ENCODE results near the gene GALNT9.
A peak's percentile ranks its signal among the peaks of the same experiment; 100 is the strongest.

The GALNT9 gene

GRCh38 chr12:132327336-132328171 lies 1.8 kb downstream of the GALNT9 start:
- H2BK5ac ChIP-seq (ENCODE audit: low read length): no peak overlapping the region
- H4K91ac ChIP-seq (ENCODE audit: low read depth, low read length, poor library complexity): no peak overlapping the region
- no peak overlapping the region for H3K9ac ChIP-seq (ENCODE audit: low read depth, low read length, poor library complexity)
- no peak overlapping the region for H3K27ac ChIP-seq (replicated peaks; ENCODE audit: low read length)
- no peak overlapping the region for H2AK5ac ChIP-seq (ENCODE audit: low read depth, low read length)
- no CpG with 5 or more reads among the region's 32 CpGs for WGBS, 2 donors (ENCODE audit: extremely low coverage in 2 of 2, insufficient read length in 2 of 2, insufficient replicate concordance in 1 of 2)
- H3K4ac ChIP-seq (ENCODE audit: low read length): no peak overlapping the region
- peak overlapping the region; percentile 31 for H3K14ac ChIP-seq (ENCODE audit: low read length)
- H3K27me3 ChIP-seq (ENCODE audit: control insufficient read depth in 3 of 3, insufficient read depth in 3 of 3, low read depth in 1 of 3, low read length in 3 of 3): peaks cover 11 to 80% (median 47%) of the 10 kb centered on the region in 3 experiments
- H3K9me3 ChIP-seq (replicated peaks in 1 of 2; ENCODE audit: control insufficient read depth in 2 of 2, insufficient read depth in 1 of 2, low read depth in 1 of 2, low read length in 2 of 2): peaks cover 0 to 2% of the 10 kb centered on the region in 2 donors
- H2BK15ac ChIP-seq (ENCODE audit: low read length): no peak overlapping the region
- no peak overlapping the region for H2BK12ac ChIP-seq (ENCODE audit: low read length)
- no peak overlapping the region for H3K4me2 ChIP-seq (ENCODE audit: insufficient read depth, low read length, poor library complexity, severe bottlenecking)
- no peak for DNase-seq (ENCODE audit: low spot score)
- H3K18ac ChIP-seq (ENCODE audit: low read length): no peak overlapping the region
- no peaks in the 10 kb centered on the region for H3K36me3 ChIP-seq (replicated peaks in 1 of 2; ENCODE audit: control insufficient read depth in 2 of 2, insufficient read depth in 2 of 2, low read length in 2 of 2)
- H4K8ac ChIP-seq (ENCODE audit: low read depth, low read length): no peak overlapping the region
- H2AFZ ChIP-seq (ENCODE audit: low read length): no peak overlapping the region
- H2BK120ac ChIP-seq (ENCODE audit: low read depth, low read length): no peak overlapping the region
- H3K4me3 ChIP-seq (ENCODE audit: low read length in 2 of 2): no peak overlapping the region
- H3K4me1 ChIP-seq (ENCODE audit: control insufficient read depth in 2 of 2, insufficient read depth in 1 of 2, low read depth in 1 of 2, low read length in 2 of 2): peaks cover 0 to 4% of the 10 kb centered on the region in 2 donors
- H3K23ac ChIP-seq (ENCODE audit: low read depth, low read length, poor library complexity): peak overlapping the region; percentile 44
- H3K79me1 ChIP-seq (ENCODE audit: low read depth, low read length): peaks cover 4% of the 10 kb centered on the region

DNA sequence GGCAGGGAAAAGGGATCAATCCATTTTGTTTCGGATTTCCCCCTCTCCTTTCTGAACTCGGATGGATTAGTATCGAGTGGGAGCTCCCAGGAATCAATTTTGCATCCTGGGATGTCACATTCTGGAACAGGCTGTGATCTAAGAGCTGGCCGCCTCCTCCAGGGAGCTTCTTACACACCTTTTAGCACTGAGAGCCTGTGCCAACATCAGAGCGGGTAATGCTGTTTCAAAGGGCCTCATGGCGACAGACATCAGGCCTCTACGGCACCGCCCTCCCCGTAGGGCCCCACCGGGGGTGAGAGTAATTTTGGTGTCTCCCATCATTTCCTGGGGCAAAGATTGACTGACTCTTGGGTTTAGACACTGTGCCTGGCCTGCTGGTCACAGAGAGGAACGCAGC lies 2.7 kb downstream of the GALNT9 start:
- peaks cover 11 to 85% (median 45%) of the 10 kb centered on the region in 3 experiments for H3K27me3 ChIP-seq (ENCODE audit: control insufficient read depth in 3 of 3, insufficient read depth in 3 of 3, low read depth in 1 of 3, low read length in 3 of 3)

DNA sequence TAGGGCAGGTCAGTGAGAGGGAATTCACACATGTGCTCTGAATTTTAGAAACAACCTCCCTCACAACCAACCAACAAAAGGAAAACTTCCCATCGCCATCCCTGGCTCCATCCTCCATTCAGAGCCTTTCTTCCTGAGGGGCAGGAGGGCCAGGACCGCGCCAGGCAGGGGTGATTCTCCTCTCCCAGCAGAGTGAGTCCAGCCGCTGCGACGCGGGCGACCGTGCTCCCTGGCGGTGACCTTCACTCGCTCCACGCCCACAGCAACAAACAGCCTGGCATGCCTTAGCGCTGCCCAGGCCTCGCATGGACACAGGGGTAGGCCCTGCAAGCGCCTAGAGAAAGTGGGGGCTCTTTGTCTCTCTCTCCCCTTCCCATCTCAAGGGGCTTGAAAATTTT lies 3.7 kb downstream of the GALNT9 start:
- no peak overlapping the region for H4K91ac ChIP-seq (ENCODE audit: low read depth, low read length, poor library complexity)
- H3K36me3 ChIP-seq (replicated peaks in 1 of 2; ENCODE audit: control insufficient read depth in 2 of 2, insufficient read depth in 2 of 2, low read length in 2 of 2): no peaks in the 10 kb centered on the region
- H2BK15ac ChIP-seq (ENCODE audit: low read length): no peak overlapping the region
- no peak overlapping the region for H4K8ac ChIP-seq (ENCODE audit: low read depth, low read length)
- H2BK12ac ChIP-seq (ENCODE audit: low read length): no peak overlapping the region
- peaks cover 0 to 4% of the 10 kb centered on the region in 2 donors for H3K4me1 ChIP-seq (ENCODE audit: control insufficient read depth in 2 of 2, insufficient read depth in 1 of 2, low read depth in 1 of 2, low read length in 2 of 2)
- H2AK5ac ChIP-seq (ENCODE audit: low read depth, low read length): no peak overlapping the region
- no peak for DNase-seq (ENCODE audit: low spot score)
- peaks cover 11 to 82% (median 42%) of the 10 kb centered on the region in 3 experiments for H3K27me3 ChIP-seq (ENCODE audit: control insufficient read depth in 3 of 3, insufficient read depth in 3 of 3, low read depth in 1 of 3, low read length in 3 of 3)
- H3K4me3 ChIP-seq (ENCODE audit: low read length in 2 of 2): no peak overlapping the region
- H3K9ac ChIP-seq (ENCODE audit: low read depth, low read length, poor library complexity): no peak overlapping the region
- H3K18ac ChIP-seq (ENCODE audit: low read length): no peak overlapping the region
- H2AFZ ChIP-seq (ENCODE audit: low read length): no peak overlapping the region
- H2BK5ac ChIP-seq (ENCODE audit: low read length): no peak overlapping the region
- H3K27ac ChIP-seq (replicated peaks; ENCODE audit: low read length): no peak overlapping the region
- no peak overlapping the region for H2BK120ac ChIP-seq (ENCODE audit: low read depth, low read length)
- no CpG with 5 or more reads among the region's 15 CpGs for WGBS, 2 donors (ENCODE audit: extremely low coverage in 2 of 2, insufficient read length in 2 of 2, insufficient replicate concordance in 1 of 2)
- H3K79me1 ChIP-seq (ENCODE audit: low read depth, low read length): peaks cover 4% of the 10 kb centered on the region
- peak overlapping the region; percentile 75 for H3K23ac ChIP-seq (ENCODE audit: low read depth, low read length, poor library complexity)
- no peak overlapping the region for H3K4me2 ChIP-seq (ENCODE audit: insufficient read depth, low read length, poor library complexity, severe bottlenecking)
- H3K14ac ChIP-seq (ENCODE audit: low read length): peak overlapping the region; percentile 42
- no peak overlapping the region for H3K4ac ChIP-seq (ENCODE audit: low read length)
- H3K9me3 ChIP-seq (replicated peaks in 1 of 2; ENCODE audit: control insufficient read depth in 2 of 2, insufficient read depth in 1 of 2, low read depth in 1 of 2, low read length in 2 of 2): peaks cover 0 to 4% of the 10 kb centered on the region in 2 donors

More for the DNA sequence above, 2.7 kb downstream of the GALNT9 start:
- H2BK15ac ChIP-seq (ENCODE audit: low read length): no peak overlapping the region
- H3K4ac ChIP-seq (ENCODE audit: low read length): no peak overlapping the region
- H3K4me1 ChIP-seq (ENCODE audit: control insufficient read depth in 2 of 2, insufficient read depth in 1 of 2, low read depth in 1 of 2, low read length in 2 of 2): peaks cover 0 to 4% of the 10 kb centered on the region in 2 donors
- no peak overlapping the region for H2BK12ac ChIP-seq (ENCODE audit: low read length)
- H3K9ac ChIP-seq (ENCODE audit: low read depth, low read length, poor library complexity): no peak overlapping the region
- H2BK5ac ChIP-seq (ENCODE audit: low read length): no peak overlapping the region
- H3K27ac ChIP-seq (replicated peaks; ENCODE audit: low read length): no peak overlapping the region
- no peak overlapping the region for H4K8ac ChIP-seq (ENCODE audit: low read depth, low read length)
- no CpG with 5 or more reads among the region's 11 CpGs for WGBS, 2 donors (ENCODE audit: extremely low coverage in 2 of 2, insufficient read length in 2 of 2, insufficient replicate concordance in 1 of 2)
- no peak overlapping the region for H2AK5ac ChIP-seq (ENCODE audit: low read depth, low read length)
- H3K4me2 ChIP-seq (ENCODE audit: insufficient read depth, low read length, poor library complexity, severe bottlenecking): no peak overlapping the region
- no peaks in the 10 kb centered on the region for H3K36me3 ChIP-seq (replicated peaks in 1 of 2; ENCODE audit: control insufficient read depth in 2 of 2, insufficient read depth in 2 of 2, low read length in 2 of 2)
- H3K4me3 ChIP-seq (ENCODE audit: low read length in 2 of 2): no peak overlapping the region
- DNase-seq (ENCODE audit: low spot score): no peak
- no peak overlapping the region for H3K23ac ChIP-seq (ENCODE audit: low read depth, low read length, poor library complexity)
- H3K14ac ChIP-seq (ENCODE audit: low read length): no peak overlapping the region
- no peak overlapping the region for H2AFZ ChIP-seq (ENCODE audit: low read length)
- H3K18ac ChIP-seq (ENCODE audit: low read length): no peak overlapping the region
- no peak overlapping the region for H4K91ac ChIP-seq (ENCODE audit: low read depth, low read length, poor library complexity)
- H3K79me1 ChIP-seq (ENCODE audit: low read depth, low read length): peaks cover 4% of the 10 kb centered on the region
- H3K9me3 ChIP-seq (replicated peaks in 1 of 2; ENCODE audit: control insufficient read depth in 2 of 2, insufficient read depth in 1 of 2, low read depth in 1 of 2, low read length in 2 of 2): peaks cover 0 to 4% of the 10 kb centered on the region in 2 donors
- H2BK120ac ChIP-seq (ENCODE audit: low read depth, low read length): no peak overlapping the region

DNA sequence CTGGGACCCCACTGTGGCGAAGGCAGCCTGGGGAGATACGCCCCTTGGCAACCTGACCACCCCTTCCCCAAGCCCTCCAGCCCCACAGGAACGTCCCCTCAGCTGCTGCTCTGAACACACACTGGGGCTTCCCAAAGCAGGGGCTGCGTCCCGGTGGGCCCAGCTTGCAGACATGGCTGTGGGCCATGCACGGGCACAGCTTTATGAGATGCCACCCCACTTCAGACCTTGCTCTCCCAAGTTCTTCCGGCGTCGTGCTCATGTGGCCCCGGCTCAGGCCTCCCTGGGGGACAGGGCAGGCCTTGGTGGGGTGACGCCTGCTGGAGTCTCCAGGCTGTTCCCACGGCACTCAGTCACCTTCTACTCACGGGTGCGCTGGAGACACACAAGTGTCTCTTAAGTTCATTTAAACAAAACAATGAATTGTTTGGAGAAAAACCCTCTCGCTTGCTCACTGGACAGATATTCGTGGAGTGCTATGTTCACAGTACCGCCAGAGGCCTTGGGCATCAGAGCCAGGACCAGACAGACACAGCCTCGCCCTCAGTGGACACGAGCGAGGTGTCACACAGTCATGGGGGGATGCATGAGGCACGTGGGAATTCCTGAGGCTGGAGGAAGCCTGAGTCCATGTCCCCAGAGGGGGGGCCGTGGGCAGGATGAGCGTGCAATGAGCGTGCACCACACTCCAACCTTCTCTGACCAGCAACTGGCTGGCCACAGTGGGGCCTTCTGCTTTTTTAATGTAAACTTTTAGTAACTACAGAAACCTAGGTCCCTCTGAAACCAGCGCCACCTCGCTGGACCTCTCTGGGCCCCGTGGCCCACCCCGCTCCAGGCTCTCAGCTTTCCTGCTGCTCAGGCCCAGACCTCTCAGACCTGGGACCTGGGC lies 4.3 kb downstream of the GALNT9 start:
- H2BK15ac ChIP-seq (ENCODE audit: low read length): no peak overlapping the region
- H3K9ac ChIP-seq (ENCODE audit: low read depth, low read length, poor library complexity): no peak overlapping the region
- H3K14ac ChIP-seq (ENCODE audit: low read length): peak overlapping the region; percentile 42
- no peak overlapping the region for H3K4ac ChIP-seq (ENCODE audit: low read length)
- H3K36me3 ChIP-seq (replicated peaks in 1 of 2; ENCODE audit: control insufficient read depth in 2 of 2, insufficient read depth in 2 of 2, low read length in 2 of 2): no peaks in the 10 kb centered on the region
- no peak overlapping the region for H2BK12ac ChIP-seq (ENCODE audit: low read length)
- H3K4me1 ChIP-seq (ENCODE audit: control insufficient read depth in 2 of 2, insufficient read depth in 1 of 2, low read depth in 1 of 2, low read length in 2 of 2): peaks cover 0 to 4% of the 10 kb centered on the region in 2 donors
- H4K8ac ChIP-seq (ENCODE audit: low read depth, low read length): no peak overlapping the region
- H3K18ac ChIP-seq (ENCODE audit: low read length): peak overlapping the region; percentile 28
- peaks cover 11 to 75% (median 35%) of the 10 kb centered on the region in 3 experiments for H3K27me3 ChIP-seq (ENCODE audit: control insufficient read depth in 3 of 3, insufficient read depth in 3 of 3, low read depth in 1 of 3, low read length in 3 of 3)
- H3K9me3 ChIP-seq (replicated peaks in 1 of 2; ENCODE audit: control insufficient read depth in 2 of 2, insufficient read depth in 1 of 2, low read depth in 1 of 2, low read length in 2 of 2): peaks cover 0 to 2% of the 10 kb centered on the region in 2 donors
- WGBS, 2 donors (ENCODE audit: extremely low coverage in 2 of 2, insufficient read length in 2 of 2, insufficient replicate concordance in 1 of 2): no CpG with 5 or more reads among the region's 28 CpGs
- H2AK5ac ChIP-seq (ENCODE audit: low read depth, low read length): no peak overlapping the region
- H2AFZ ChIP-seq (ENCODE audit: low read length): no peak overlapping the region
- H3K4me3 ChIP-seq (ENCODE audit: low read length in 2 of 2): no peak overlapping the region
- no peak overlapping the region for H4K91ac ChIP-seq (ENCODE audit: low read depth, low read length, poor library complexity)
- H3K27ac ChIP-seq (replicated peaks; ENCODE audit: low read length): no peak overlapping the region
- H3K4me2 ChIP-seq (ENCODE audit: insufficient read depth, low read length, poor library complexity, severe bottlenecking): no peak overlapping the region
- H2BK5ac ChIP-seq (ENCODE audit: low read length): no peak overlapping the region
- H3K79me1 ChIP-seq (ENCODE audit: low read depth, low read length): peaks cover 4% of the 10 kb centered on the region
- DNase-seq (ENCODE audit: low spot score): no peak
- no peak overlapping the region for H3K23ac ChIP-seq (ENCODE audit: low read depth, low read length, poor library complexity)
- no peak overlapping the region for H2BK120ac ChIP-seq (ENCODE audit: low read depth, low read length)
